IMR-90 (cell line): ENCODE results near the gene NOXA1. TPM values are rescaled to one million over a fixed set of nuclear protein-coding genes. Genes with fewer than 3 reads are reported as not detected.

ENCODE experiments used
- ATAC-seq: fragments of 200-7000 bp; cut with Tn5 transposase; 2 replicates; pipeline ENCODE4 v1.9.1; 2020; ENCODE audit warnings: low read depth, mild to moderate bottlenecking, moderate library complexity
- BruUV-seq: library from RNA; stranded (reverse); fragments of 400-500 nt; replicated peaks from 2 replicates; lab custom pipeline; 2021; lab: Mats Ljungman, UMichigan
- CTCF ChIA-PET: fragments of 300-600 bp; formaldehyde crosslinking; extraction: SDS; loops from one replicate; lab custom pipeline; 2021; ENCODE audit warnings: antibody characterized with exemption; lab: Yijun Ruan, JAX
- POLR2A ChIA-PET: fragments of 300-600 bp; sonication (Branson Sonifier 250); formaldehyde crosslinking; loops from one replicate; lab custom pipeline; 2022; ENCODE audit warnings: antibody characterized with exemption; ENCODE audit not compliant: unreplicated experiment; lab: Charles Lee
- DNase-seq: peaks from one replicate; pipeline ENCODE4 v3.0.0; 2013
- H2AFZ ChIP-seq: replicated peaks from 2 replicates; pipeline ENCODE3; 2013; ENCODE audit warnings: low read length, mild to moderate bottlenecking; ENCODE audit not compliant: poor library complexity
- H2AK5ac ChIP-seq: 2 replicates; pipeline ENCODE4 v1.6.1; 2013; ENCODE audit warnings: low read depth, low read length, inconsistent platforms
- H2AK9ac ChIP-seq: replicated peaks from 2 replicates; pipeline ENCODE3; 2013; ENCODE audit warnings: mild to moderate bottlenecking, low read depth, low read length, moderate library complexity; ENCODE audit not compliant: poor library complexity
- H2BK120ac ChIP-seq: 2 replicates; pipeline ENCODE4 v1.6.1; 2013; ENCODE audit warnings: low read depth, low read length, inconsistent platforms
- H2BK15ac ChIP-seq: 3 replicates; pipeline ENCODE4 v1.6.1; 2013; ENCODE audit warnings: low read depth, low read length, inconsistent platforms
- H2BK20ac ChIP-seq: 2 replicates; pipeline ENCODE4 v1.6.1; 2013; ENCODE audit warnings: low read depth, mild to moderate bottlenecking, inconsistent platforms, low read length, moderate library complexity
- H2BK5ac ChIP-seq: 2 replicates; pipeline ENCODE4 v1.6.1; 2013; ENCODE audit warnings: mild to moderate bottlenecking, low read depth, low read length, inconsistent platforms; ENCODE audit not compliant: poor library complexity, severe bottlenecking
- H3K14ac ChIP-seq: replicated peaks from 2 replicates; pipeline ENCODE4 v1.6.1; 2013; ENCODE audit warnings: low read depth, low read length, inconsistent platforms
- H3K18ac ChIP-seq: 2 replicates; pipeline ENCODE4 v1.6.1; 2013; ENCODE audit warnings: low read depth, low read length, control low read depth
- H3K23ac ChIP-seq: 2 replicates; pipeline ENCODE4 v1.6.1; 2013; ENCODE audit warnings: low read depth, low read length, inconsistent platforms
- H3K27ac ChIP-seq: 2 replicates; pipeline ENCODE4 v1.5.1; 2013; ENCODE audit warnings: mild to moderate bottlenecking, control low read depth, low read length; ENCODE audit not compliant: insufficient read depth
- H3K27me3 ChIP-seq: 2 replicates; pipeline ENCODE4 v1.6.1; 2013; ENCODE audit warnings: low read length; ENCODE audit not compliant: control insufficient read depth, insufficient read depth
- H3K36me3 ChIP-seq: 2 replicates; pipeline ENCODE4 v1.6.1; 2013; ENCODE audit warnings: low read length, mixed read lengths; ENCODE audit not compliant: control insufficient read depth, insufficient read depth
- H3K4ac ChIP-seq: 2 replicates; pipeline ENCODE4 v1.6.1; 2013; ENCODE audit warnings: low read depth, low read length, inconsistent platforms
- H3K4me1 ChIP-seq: 2 replicates; pipeline ENCODE4 v1.6.1; 2013; ENCODE audit warnings: low read length, mixed read lengths; ENCODE audit not compliant: control insufficient read depth, insufficient read depth
- H3K4me2 ChIP-seq: 2 replicates; pipeline ENCODE4 v1.6.1; 2013; ENCODE audit warnings: low read depth, mild to moderate bottlenecking, control low read depth, low read length, moderate library complexity
- H3K4me3 ChIP-seq: 2 replicates; pipeline ENCODE4 v1.5.1; 2013; ENCODE audit warnings: low read depth, mild to moderate bottlenecking, control low read depth, low read length, moderate library complexity; ENCODE audit not compliant: insufficient read depth
- H3K56ac ChIP-seq: 2 replicates; pipeline ENCODE4 v1.6.1; 2013; ENCODE audit warnings: low read length, inconsistent platforms; ENCODE audit not compliant: insufficient read depth; ENCODE audit errors: extremely low read depth
- H3K79me1 ChIP-seq, 2 experiments: 2 replicates each; pipeline ENCODE4 v1.6.1; 2013; ENCODE audit warnings: low read length in 2 of 2, inconsistent platforms in 1 of 2, low read depth in 1 of 2
- H3K9ac ChIP-seq: 2 replicates; pipeline ENCODE4 v1.6.1; 2013; ENCODE audit warnings: low read depth, low read length, control low read depth
- H3K9me1 ChIP-seq: 2 replicates; pipeline ENCODE4 v1.6.1; 2013; ENCODE audit warnings: low read length, inconsistent platforms; ENCODE audit not compliant: insufficient read depth
- H3K9me3 ChIP-seq: 2 replicates; pipeline ENCODE4 v1.6.1; 2013; ENCODE audit warnings: low read length; ENCODE audit not compliant: control insufficient read depth, insufficient read depth
- H4K20me1 ChIP-seq: 2 replicates; pipeline ENCODE4 v1.6.1; 2013; ENCODE audit warnings: low read length, inconsistent platforms; ENCODE audit not compliant: insufficient read depth
- H4K5ac ChIP-seq: 2 replicates; pipeline ENCODE4 v1.6.1; 2013; ENCODE audit warnings: mild to moderate bottlenecking, low read depth, low read length, control low read depth
- H4K8ac ChIP-seq, 2 experiments: 2 replicates each; pipeline ENCODE4 v1.6.1; 2013; ENCODE audit warnings: low read depth in 2 of 2, low read length in 2 of 2, control low read depth in 1 of 2, inconsistent platforms in 1 of 2
- H4K91ac ChIP-seq: 2 replicates; pipeline ENCODE4 v1.6.1; 2013; ENCODE audit warnings: low read depth, low read length, inconsistent platforms; ENCODE audit not compliant: insufficient read depth
- BHLHE40 ChIP-seq: fragments of 150-350 bp; IDR thresholded peaks from 2 replicates; pipeline ENCODE4 v1.6.1; 2016; ENCODE audit warnings: mild to moderate bottlenecking, low read depth, low read length
- CEBPB ChIP-seq: IDR thresholded peaks from 2 replicates; pipeline ENCODE4 v1.6.1; 2012; ENCODE audit warnings: low read depth, low read length, improper control_type of control experiment
- CHD1 ChIP-seq: IDR thresholded peaks from 2 replicates; pipeline ENCODE4 v1.6.1; 2012; ENCODE audit warnings: low read depth, low read length, improper control_type of control experiment
- FOS ChIP-seq: fragments of 150-350 bp; IDR thresholded peaks from 2 replicates; pipeline ENCODE4 v1.6.1; 2016; ENCODE audit warnings: low read depth, low read length
- MAFK ChIP-seq: IDR thresholded peaks from 2 replicates; pipeline ENCODE4 v1.6.1; 2012; ENCODE audit warnings: low read depth, low read length, improper control_type of control experiment
- MAZ ChIP-seq: IDR thresholded peaks from 2 replicates; pipeline ENCODE4 v1.6.1; 2012; ENCODE audit warnings: low read depth, mild to moderate bottlenecking, low read length, improper control_type of control experiment, moderate library complexity, borderline replicate concordance
- MXI1 ChIP-seq: IDR thresholded peaks from 2 replicates; pipeline ENCODE4 v1.6.1; 2012; ENCODE audit warnings: low read depth, mild to moderate bottlenecking, low read length, moderate library complexity, borderline replicate concordance
- NFE2L2 ChIP-seq: fragments of 150-350 bp; IDR thresholded peaks from 2 replicates; pipeline ENCODE4 v1.6.1; 2016; ENCODE audit warnings: low read depth, mild to moderate bottlenecking, low read length
- POLR2A ChIP-seq: IDR thresholded peaks from 2 replicates; pipeline ENCODE4 v1.6.1; 2012; ENCODE audit warnings: mild to moderate bottlenecking, low read depth, low read length
- RAD21 ChIP-seq: IDR thresholded peaks from 2 replicates; pipeline ENCODE4 v1.6.1; 2012; ENCODE audit warnings: low read length, improper control_type of control experiment
- RCOR1 ChIP-seq: IDR thresholded peaks from 2 replicates; pipeline ENCODE4 v1.6.1; 2012; ENCODE audit warnings: mild to moderate bottlenecking, low read length, improper control_type of control experiment; ENCODE audit not compliant: insufficient replicate concordance
- RFX5 ChIP-seq: IDR thresholded peaks from 2 replicates; pipeline ENCODE4 v1.8.0; 2012; ENCODE audit warnings: low read depth, mild to moderate bottlenecking, low read length, moderate library complexity
- SMC3 ChIP-seq: fragments of 150-350 bp; IDR thresholded peaks from 2 replicates; pipeline ENCODE4 v1.6.1; 2016; ENCODE audit warnings: low read depth, mild to moderate bottlenecking, antibody characterized with exemption, low read length, moderate library complexity
- WGBS, 2 experiments: methylation state at CpG; one replicate each; pipeline versions ENCODE4 v1.1.5 to v1.1.7; 2013; ENCODE audit warnings: missing lambda C conversion rate in 2 of 2; ENCODE audit not compliant: insufficient read length in 1 of 2; ENCODE audit errors: extremely low coverage in 2 of 2; 5-methylcytosine and 5-hydroxymethylcytosine counted together
- dilution Hi-C: fragments of 300-500 bp; cut with HindIII; formaldehyde crosslinking; loops from one replicate; pipeline ENCODE4 v1.14.3; 2018; ENCODE audit warnings: low sequenced_read_pairs; ENCODE audit not compliant: unreplicated experiment
- in situ Hi-C: fragments of 300-500 bp; cut with MboI; formaldehyde crosslinking; loops from 3 replicates; pipeline ENCODE4 v1.14.3; 2019; ENCODE audit warnings: low sequenced_read_pairs, inconsistent platforms, mixed read lengths
- intact Hi-C: fragments of 100-400 bp; cut with micrococcal nuclease; formaldehyde crosslinking; loops from 2 replicates; pipeline ENCODE4 v1.10.0; 2022
- polyA plus RNA-seq, 3 experiments: library from polyadenylated mRNA; depleted of rRNA; stranded (reverse); fragments of >200 nt; gene quantifications; 2 replicates each; pipeline ENCODE4 v1.2.3, GENCODE V29; 2012; ENCODE audit warnings: low replicate concordance in 1 of 3
- total RNA-seq: library from RNA; depleted of rRNA; stranded (reverse); fragments of >200 nt; gene quantifications from 2 replicates; pipeline ENCODE4 v1.2.3, GENCODE V29; 2012
- TF ChIP-seq, protein P1 (sequence below): fragments of 150-350 bp; IDR thresholded peaks from 2 replicates; pipeline ENCODE4 v1.6.1; 2016; ENCODE audit warnings: low read depth, mild to moderate bottlenecking, low read length, moderate library complexity, borderline replicate concordance
- TF ChIP-seq, protein P2 (sequence below): conservative IDR thresholded peaks from 2 replicates; pipeline ENCODE4 v1.5.1; 2012; ENCODE audit warnings: mild to moderate bottlenecking, low read depth, low read length, improper control_type of control experiment
- TF ChIP-seq, protein P3 (sequence below): fragments of 150-350 bp; IDR thresholded peaks from 2 replicates; pipeline ENCODE4 v1.6.1; 2017; ENCODE audit warnings: mild to moderate bottlenecking, antibody characterized with exemption, low read length, low read depth

The NOXA1 gene
- total and polyA plus RNA-seq, 2 of the 4 experiments (the other 2 are of a cell fraction) = 0.17 TPM; not detected in 1

DNA sequence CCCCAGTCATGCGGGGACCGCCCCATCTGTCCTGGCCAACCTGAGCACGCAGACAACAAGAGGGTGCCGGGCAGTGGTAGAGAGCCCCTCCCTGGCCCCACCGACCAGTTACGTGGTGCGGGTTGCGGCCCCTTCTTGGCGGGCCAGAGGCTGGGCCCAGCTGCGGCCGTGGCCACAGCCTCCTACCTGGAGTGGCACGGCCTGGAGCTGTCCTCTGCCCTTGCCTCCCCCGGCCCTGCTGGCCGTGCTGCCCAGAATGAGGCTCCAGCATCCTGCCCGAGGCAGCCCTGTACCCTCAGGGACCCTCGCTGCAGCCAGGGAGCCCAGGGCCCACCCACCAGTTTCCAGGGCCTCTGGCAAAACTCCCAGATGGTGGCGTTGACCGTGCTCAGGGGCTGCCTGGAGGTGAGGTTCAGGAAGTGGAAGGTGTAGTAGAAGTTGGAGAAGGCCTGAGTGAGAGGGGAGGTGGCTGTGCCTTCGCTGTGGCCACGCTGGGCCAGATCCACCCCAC, 12.2 kb downstream of the NOXA1 start:
- Histone ChIP-seq H2BK120ac (no peak overlapping the region), H2BK5ac (no peak overlapping the region), H3K4me2 (no peak overlapping the region), H3K4me3 (no peak overlapping the region), H4K20me1 (no peaks in the 10 kb centered on the region), H2BK15ac (no peak overlapping the region), H4K8ac (peak overlapping the region; percentile 49 to 56; a peak in 2 of 4 replicates), H3K79me1 (no peaks in the 10 kb centered on the region), H3K14ac (no peak overlapping the region), H3K9me1 (no peaks in the 10 kb centered on the region), H3K9me3 (no peaks in the 10 kb centered on the region), H3K4ac (peak overlapping the region; percentile 2; the same call in 1 of the 2 replicates), H2BK20ac (no peak overlapping the region), H2AFZ (peak overlapping the region; percentile 89), H2AK9ac (peak overlapping the region; percentile 94), H2AK5ac (peak overlapping the region; percentile 7; the same call in 1 of the 2 replicates), H3K4me1 (peaks cover 3% of the 10 kb centered on the region), H3K18ac (no peak overlapping the region), H3K23ac (no peak overlapping the region), H3K56ac (no peak overlapping the region), H4K91ac (no peak overlapping the region), H4K5ac (no peak overlapping the region), H3K27me3 (no peaks in the 10 kb centered on the region), H3K27ac (no peak overlapping the region), H3K9ac (no peak overlapping the region), H3K36me3 (no peaks in the 10 kb centered on the region)
- intact Hi-C loops = no loop called here
- in situ Hi-C loops = no loop called here
- ATAC-seq (no peak; the same call in 1 of the 2 replicates), DNase-seq (no peak)
- ChIA-PET CTCF (no interaction called here), POLR2A (no interaction called here)
- dilution Hi-C loops = no loop called here
- no TSS peak for BruUV-seq
- TF ChIP-seq, protein P1, sequence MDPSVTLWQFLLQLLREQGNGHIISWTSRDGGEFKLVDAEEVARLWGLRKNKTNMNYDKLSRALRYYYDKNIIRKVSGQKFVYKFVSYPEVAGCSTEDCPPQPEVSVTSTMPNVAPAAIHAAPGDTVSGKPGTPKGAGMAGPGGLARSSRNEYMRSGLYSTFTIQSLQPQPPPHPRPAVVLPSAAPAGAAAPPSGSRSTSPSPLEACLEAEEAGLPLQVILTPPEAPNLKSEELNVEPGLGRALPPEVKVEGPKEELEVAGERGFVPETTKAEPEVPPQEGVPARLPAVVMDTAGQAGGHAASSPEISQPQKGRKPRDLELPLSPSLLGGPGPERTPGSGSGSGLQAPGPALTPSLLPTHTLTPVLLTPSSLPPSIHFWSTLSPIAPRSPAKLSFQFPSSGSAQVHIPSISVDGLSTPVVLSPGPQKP = no peak
- TF ChIP-seq, protein P2, sequence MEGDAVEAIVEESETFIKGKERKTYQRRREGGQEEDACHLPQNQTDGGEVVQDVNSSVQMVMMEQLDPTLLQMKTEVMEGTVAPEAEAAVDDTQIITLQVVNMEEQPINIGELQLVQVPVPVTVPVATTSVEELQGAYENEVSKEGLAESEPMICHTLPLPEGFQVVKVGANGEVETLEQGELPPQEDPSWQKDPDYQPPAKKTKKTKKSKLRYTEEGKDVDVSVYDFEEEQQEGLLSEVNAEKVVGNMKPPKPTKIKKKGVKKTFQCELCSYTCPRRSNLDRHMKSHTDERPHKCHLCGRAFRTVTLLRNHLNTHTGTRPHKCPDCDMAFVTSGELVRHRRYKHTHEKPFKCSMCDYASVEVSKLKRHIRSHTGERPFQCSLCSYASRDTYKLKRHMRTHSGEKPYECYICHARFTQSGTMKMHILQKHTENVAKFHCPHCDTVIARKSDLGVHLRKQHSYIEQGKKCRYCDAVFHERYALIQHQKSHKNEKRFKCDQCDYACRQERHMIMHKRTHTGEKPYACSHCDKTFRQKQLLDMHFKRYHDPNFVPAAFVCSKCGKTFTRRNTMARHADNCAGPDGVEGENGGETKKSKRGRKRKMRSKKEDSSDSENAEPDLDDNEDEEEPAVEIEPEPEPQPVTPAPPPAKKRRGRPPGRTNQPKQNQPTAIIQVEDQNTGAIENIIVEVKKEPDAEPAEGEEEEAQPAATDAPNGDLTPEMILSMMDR = no peak
- TF ChIP-seq CEBPB (no peak), BHLHE40 (no peak), POLR2A (no peak), RFX5 (no peak), MAZ (no peak), RCOR1 (no peak), SMC3 (no peak), MXI1 (no peak), FOS (no peak), RAD21 (no peak), CHD1 (no peak), MAFK (no peak), NFE2L2 (no peak)
- TF ChIP-seq, protein P3, sequence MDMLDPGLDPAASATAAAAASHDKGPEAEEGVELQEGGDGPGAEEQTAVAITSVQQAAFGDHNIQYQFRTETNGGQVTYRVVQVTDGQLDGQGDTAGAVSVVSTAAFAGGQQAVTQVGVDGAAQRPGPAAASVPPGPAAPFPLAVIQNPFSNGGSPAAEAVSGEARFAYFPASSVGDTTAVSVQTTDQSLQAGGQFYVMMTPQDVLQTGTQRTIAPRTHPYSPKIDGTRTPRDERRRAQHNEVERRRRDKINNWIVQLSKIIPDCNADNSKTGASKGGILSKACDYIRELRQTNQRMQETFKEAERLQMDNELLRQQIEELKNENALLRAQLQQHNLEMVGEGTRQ = no peak
- WGBS, 2 experiments = 81% methylated on average over 14 of the region's 20 CpGs; no CpG with 5 or more reads in 1 of the 2 experiments
